Frontal cortex (tissue), 4 donors: ENCODE data around the gene TRAPPC10. TPM values are rescaled to one million over a fixed set of nuclear protein-coding genes. Genes with fewer than 3 reads are reported as not detected.

Source experiments
- DNase-seq, 2 donors: peaks; one replicate each; pipeline ENCODE4 v3.0.0; 2012; ENCODE audit warnings: low spot score in 2 of 2
- FAIRE-seq: peaks from 2 replicates; lab custom pipeline; 2012; peaks lifted over from hg19 to GRCh38; lab: Jason Lieb, UNC
- total RNA-seq: library from RNA; depleted of rRNA; stranded (reverse); fragments of >200 nt; gene quantifications from one replicate; pipeline ENCODE4 v1.2.3, GENCODE V29; 2014
- donor health status: control.
- donor health status: control.
- donor health status: control.

TRAPPC10 gene
- total RNA-seq = 15.1 TPM

- FAIRE-seq (no peak), DNase-seq (peak; percentile 91 to 95)
Measured at GRCh38 chr21:44011579-44012473, at the start of gene TRAPPC10. TRAPPC10 (plus strand) TSS chr21:44012309; CDS start chr21:44012494, 185 bp downstream.

GRCh38 chr21:43965911-43966585 lies 46.1 kb upstream of the TRAPPC10 start:
- FAIRE-seq = no peak
- DNase-seq = no peak

- FAIRE-seq (no peak), DNase-seq (no peak)
Measured at GRCh38 chr21:43966946-43967512, 45.1 kb upstream of the TRAPPC10 start.

GRCh38 chr21:43967981-43968380 lies 44.1 kb upstream of the TRAPPC10 start:
- no peak for FAIRE-seq
- DNase-seq = no peak

- FAIRE-seq = no peak
- no peak for DNase-seq
Measured at GRCh38 chr21:43968410-43969114, 43.5 kb upstream of the TRAPPC10 start.

GRCh38 chr21:43969115-43969444 lies 43.0 kb upstream of the TRAPPC10 start:
- no peak for DNase-seq
- FAIRE-seq = no peak

- no peak for DNase-seq
- FAIRE-seq = no peak
Measured at GRCh38 chr21:43970551-43970950, 41.6 kb upstream of the TRAPPC10 start.

GRCh38 chr21:43971201-43971991 lies 40.7 kb upstream of the TRAPPC10 start:
- FAIRE-seq = no peak
- no peak for DNase-seq

GRCh38 chr21:43971992-43972255 lies 40.2 kb upstream of the TRAPPC10 start:
- DNase-seq (no peak), FAIRE-seq (no peak)

GRCh38 chr21:43972850-43973633 lies 39.1 kb upstream of the TRAPPC10 start:
- DNase-seq = no peak
- FAIRE-seq = no peak

GRCh38 chr21:43973634-43973955 lies 38.5 kb upstream of the TRAPPC10 start:
- FAIRE-seq (no peak), DNase-seq (no peak)

GRCh38 chr21:43974791-43975468 lies 37.2 kb upstream of the TRAPPC10 start:
- DNase-seq (no peak), FAIRE-seq (no peak)

- peak; percentile 72 to 83 for DNase-seq
- FAIRE-seq = no peak
Measured at GRCh38 chr21:43975469-43976098, 36.5 kb upstream of the TRAPPC10 start.

GRCh38 chr21:43976661-43977060 lies 35.4 kb upstream of the TRAPPC10 start:
- DNase-seq = no peak
- no peak for FAIRE-seq

- DNase-seq = no peak
- no peak for FAIRE-seq
Measured at GRCh38 chr21:43978060-43978459, 34.0 kb upstream of the TRAPPC10 start.

GRCh38 chr21:43979654-43980053 lies 32.5 kb upstream of the TRAPPC10 start:
- DNase-seq (no peak), FAIRE-seq (no peak)

- no peak for FAIRE-seq
- DNase-seq = no peak
Measured at GRCh38 chr21:43981151-43981870, 30.8 kb upstream of the TRAPPC10 start.

GRCh38 chr21:43981871-43982210 lies 30.3 kb upstream of the TRAPPC10 start:
- DNase-seq = no peak
- no peak for FAIRE-seq
